Parathyroid adenoma (tissue), 2 donors: Measurements from ENCODE around the gene CEP57L1.

Experiments
- H2AFZ ChIP-seq: fragments of 300-600 bp; sonication (generic); one replicate; pipeline ENCODE4 v1.7.0; 2017; ENCODE audit warnings: antibody characterized with exemption, mild to moderate bottlenecking
- H3K27ac ChIP-seq: fragments of 300-600 bp; sonication (generic); one replicate; pipeline ENCODE4 v1.7.0; 2017
- H3K27me3 ChIP-seq: fragments of 300-600 bp; sonication (generic); one replicate; pipeline ENCODE4 v1.7.0; 2017; ENCODE audit warnings: low read length; ENCODE audit not compliant: control insufficient read depth, insufficient read depth
- H3K36me3 ChIP-seq: fragments of 300-600 bp; sonication (generic); one replicate; pipeline ENCODE4 v1.7.0; 2017; ENCODE audit warnings: low read length; ENCODE audit not compliant: control insufficient read depth, insufficient read depth
- H3K4me1 ChIP-seq: fragments of 300-600 bp; sonication (generic); one replicate; pipeline ENCODE4 v1.7.0; 2017; ENCODE audit warnings: control low read depth
- H3K4me2 ChIP-seq: fragments of 300-600 bp; sonication (generic); one replicate; pipeline ENCODE4 v1.7.0; 2017; ENCODE audit warnings: low read length
- H3K4me3 ChIP-seq: fragments of 300-600 bp; sonication (generic); one replicate; pipeline ENCODE4 v1.7.0; 2017; ENCODE audit warnings: low read depth, low read length
- H3K79me2 ChIP-seq: fragments of 300-600 bp; sonication (generic); one replicate; pipeline ENCODE4 v1.7.0; 2017; ENCODE audit warnings: control low read depth
- H3K9ac ChIP-seq: fragments of 300-600 bp; sonication (generic); one replicate; pipeline ENCODE4 v1.7.0; 2017; ENCODE audit warnings: mild to moderate bottlenecking
- H3K9me3 ChIP-seq: fragments of 300-600 bp; sonication (generic); one replicate; pipeline ENCODE4 v1.7.0; 2017; ENCODE audit warnings: low read length; ENCODE audit not compliant: control insufficient read depth
- TF ChIP-seq, protein P1 (sequence below): fragments of 300-600 bp; sonication (generic); IDR thresholded peaks from one replicate; pipeline ENCODE4 v1.7.0; 2017; ENCODE audit warnings: antibody characterized with exemption, mild to moderate bottlenecking
- donor health status: primary hyperparathyroidism.

Gene CEP57L1

DNA sequence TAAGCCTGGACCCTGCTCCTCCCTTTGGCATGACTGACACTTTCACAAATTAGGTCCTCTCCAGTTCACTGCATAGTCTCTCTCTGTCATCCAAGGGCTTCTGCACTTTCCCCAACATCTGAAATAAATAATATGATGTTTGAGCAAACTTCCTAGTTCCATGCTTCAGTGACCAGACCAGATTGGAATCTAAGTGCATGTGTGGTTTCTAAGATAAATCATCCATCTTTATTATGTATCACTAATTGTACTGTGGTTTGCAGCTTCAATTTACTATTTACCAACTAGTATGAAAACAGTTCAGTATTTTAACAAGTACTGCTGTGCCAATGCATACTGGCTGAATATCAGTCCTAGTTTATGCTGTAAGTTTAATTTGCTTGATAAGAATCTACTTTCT lies 19.4 kb upstream of the CEP57L1 start:
- Histone ChIP-seq H3K27ac (no peak overlapping the region), H3K9ac (no peak overlapping the region), H3K27me3 (no peaks in the 10 kb centered on the region), H3K9me3 (no peaks in the 10 kb centered on the region), H3K4me1 (peaks cover 26% of the 10 kb centered on the region), H2AFZ (no peak overlapping the region), H3K4me3 (no peak overlapping the region), H3K79me2 (peaks cover 12% of the 10 kb centered on the region), H3K36me3 (no peaks in the 10 kb centered on the region), H3K4me2 (no peak overlapping the region)
- TF ChIP-seq, protein P1, sequence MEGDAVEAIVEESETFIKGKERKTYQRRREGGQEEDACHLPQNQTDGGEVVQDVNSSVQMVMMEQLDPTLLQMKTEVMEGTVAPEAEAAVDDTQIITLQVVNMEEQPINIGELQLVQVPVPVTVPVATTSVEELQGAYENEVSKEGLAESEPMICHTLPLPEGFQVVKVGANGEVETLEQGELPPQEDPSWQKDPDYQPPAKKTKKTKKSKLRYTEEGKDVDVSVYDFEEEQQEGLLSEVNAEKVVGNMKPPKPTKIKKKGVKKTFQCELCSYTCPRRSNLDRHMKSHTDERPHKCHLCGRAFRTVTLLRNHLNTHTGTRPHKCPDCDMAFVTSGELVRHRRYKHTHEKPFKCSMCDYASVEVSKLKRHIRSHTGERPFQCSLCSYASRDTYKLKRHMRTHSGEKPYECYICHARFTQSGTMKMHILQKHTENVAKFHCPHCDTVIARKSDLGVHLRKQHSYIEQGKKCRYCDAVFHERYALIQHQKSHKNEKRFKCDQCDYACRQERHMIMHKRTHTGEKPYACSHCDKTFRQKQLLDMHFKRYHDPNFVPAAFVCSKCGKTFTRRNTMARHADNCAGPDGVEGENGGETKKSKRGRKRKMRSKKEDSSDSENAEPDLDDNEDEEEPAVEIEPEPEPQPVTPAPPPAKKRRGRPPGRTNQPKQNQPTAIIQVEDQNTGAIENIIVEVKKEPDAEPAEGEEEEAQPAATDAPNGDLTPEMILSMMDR: no peak

DNA sequence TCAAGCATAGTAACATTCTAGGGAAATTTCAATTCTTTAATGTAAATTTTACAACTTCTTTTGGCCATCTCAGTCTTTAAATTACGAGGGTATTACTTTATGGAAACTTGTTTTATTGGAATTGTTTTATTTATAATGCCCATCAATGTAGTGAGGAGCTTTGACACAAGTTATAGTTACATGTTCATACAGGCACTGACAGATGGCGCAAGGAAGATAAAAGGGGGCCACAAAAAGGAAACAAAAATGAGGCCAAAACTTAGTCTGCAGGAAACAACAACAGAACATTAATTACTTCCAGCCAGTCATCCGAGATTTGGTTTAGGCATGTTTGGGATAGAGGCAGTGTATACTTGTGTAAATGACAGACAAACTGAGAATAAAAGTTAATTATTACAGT lies 18.9 kb upstream of the CEP57L1 start:
- TF ChIP-seq, protein P1: no peak
- Histone ChIP-seq H3K9me3 (no peaks in the 10 kb centered on the region), H2AFZ (no peak overlapping the region), H3K27me3 (no peaks in the 10 kb centered on the region), H3K27ac (no peak overlapping the region), H3K4me1 (peaks cover 21% of the 10 kb centered on the region), H3K79me2 (peaks cover 11% of the 10 kb centered on the region), H3K36me3 (no peaks in the 10 kb centered on the region), H3K4me2 (no peak overlapping the region), H3K4me3 (no peak overlapping the region), H3K9ac (no peak overlapping the region)

DNA sequence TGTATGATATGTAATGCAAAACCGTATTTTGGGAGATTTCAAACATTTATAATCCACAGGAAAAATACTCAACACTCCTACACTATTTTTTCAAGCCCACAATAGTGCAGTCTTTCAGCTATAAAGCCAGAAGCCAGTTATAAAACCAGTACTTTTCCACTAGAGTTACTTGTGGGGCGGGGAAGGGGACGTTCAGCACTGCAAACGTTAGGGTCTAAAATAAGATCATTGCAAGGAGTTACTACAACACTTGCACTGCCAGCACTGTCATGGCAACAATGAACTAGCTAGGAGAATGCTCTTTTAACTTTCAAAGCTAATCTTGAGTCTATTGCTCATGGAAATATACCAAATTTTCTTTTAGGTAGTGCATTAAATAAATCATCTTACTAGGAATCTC lies 15.3 kb upstream of the CEP57L1 start:
- H3K4me2 ChIP-seq: no peak overlapping the region
- no peaks in the 10 kb centered on the region for H3K36me3 ChIP-seq
- no peak overlapping the region for H3K4me3 ChIP-seq
- H2AFZ ChIP-seq: no peak overlapping the region
- TF ChIP-seq, protein P1: no peak
- no peaks in the 10 kb centered on the region for H3K9me3 ChIP-seq
- no peak overlapping the region for H3K9ac ChIP-seq
- peaks cover 5% of the 10 kb centered on the region for H3K79me2 ChIP-seq
- H3K4me1 ChIP-seq: peaks cover 15% of the 10 kb centered on the region
- H3K27me3 ChIP-seq: no peaks in the 10 kb centered on the region
- peak overlapping the region; percentile 53 for H3K27ac ChIP-seq

DNA sequence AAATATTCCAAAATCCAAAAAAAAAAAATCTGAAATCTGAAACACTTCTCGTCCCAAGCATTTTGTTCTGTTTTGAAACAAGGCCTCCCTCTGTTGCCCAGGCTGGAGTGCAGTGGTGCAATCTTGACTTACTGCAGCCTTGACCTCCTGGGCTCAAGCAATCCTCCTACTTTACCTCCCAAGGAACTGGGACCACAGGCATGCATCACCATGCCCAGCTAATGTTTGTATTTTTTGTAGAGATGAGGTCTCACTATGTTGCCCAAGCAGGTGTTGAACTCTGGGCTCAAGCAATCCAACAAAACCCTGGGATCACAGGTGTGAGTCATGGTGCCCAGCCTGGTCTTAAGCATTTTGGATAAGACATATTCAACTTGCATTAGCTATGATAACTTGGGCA lies 14.3 kb upstream of the CEP57L1 start:
- H3K79me2 ChIP-seq: peaks cover 7% of the 10 kb centered on the region
- H3K27ac ChIP-seq: no peak overlapping the region
- H2AFZ ChIP-seq: no peak overlapping the region
- no peak overlapping the region for H3K4me2 ChIP-seq
- TF ChIP-seq, protein P1: no peak
- no peak overlapping the region for H3K9ac ChIP-seq
- peaks cover 12% of the 10 kb centered on the region for H3K4me1 ChIP-seq
- no peaks in the 10 kb centered on the region for H3K27me3 ChIP-seq
- H3K36me3 ChIP-seq: no peaks in the 10 kb centered on the region
- no peak overlapping the region for H3K4me3 ChIP-seq
- no peaks in the 10 kb centered on the region for H3K9me3 ChIP-seq

DNA sequence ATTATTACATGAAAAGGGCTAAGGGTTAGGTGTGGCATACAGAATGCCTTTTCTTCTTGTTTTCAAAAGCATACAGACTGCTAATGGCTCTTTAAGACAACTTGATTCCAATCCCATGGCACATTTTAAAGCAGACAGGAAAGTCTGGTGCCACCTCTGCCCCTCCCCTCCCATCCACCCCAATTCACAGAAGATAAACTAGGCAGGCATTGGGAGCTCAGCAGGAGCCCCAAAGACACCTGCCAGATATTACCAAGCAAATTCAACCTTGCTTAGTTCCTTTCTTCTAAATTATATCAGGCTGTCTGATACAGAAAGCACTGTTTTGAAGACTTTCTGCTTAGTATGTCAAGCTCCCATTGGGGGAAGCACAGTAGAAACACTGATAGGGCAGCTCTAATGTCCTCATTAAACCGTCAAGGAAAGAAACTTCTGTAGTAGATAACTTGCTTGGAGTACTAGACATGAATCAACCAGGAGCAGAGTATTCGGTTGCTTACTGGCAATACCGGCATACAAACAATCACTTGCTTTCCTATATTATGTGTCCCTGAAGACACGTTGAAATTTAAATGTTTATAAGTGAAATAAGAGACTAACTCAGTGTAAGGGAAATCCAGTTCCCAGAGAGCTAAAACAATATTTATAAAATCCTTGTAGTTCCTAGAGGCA lies 13.7 kb upstream of the CEP57L1 start:
- Histone ChIP-seq H2AFZ (no peak overlapping the region), H3K4me3 (no peak overlapping the region), H3K36me3 (no peaks in the 10 kb centered on the region), H3K79me2 (peaks cover 11% of the 10 kb centered on the region), H3K27ac (peak overlapping the region; percentile 13), H3K9me3 (no peaks in the 10 kb centered on the region), H3K9ac (no peak overlapping the region), H3K27me3 (no peaks in the 10 kb centered on the region), H3K4me2 (no peak overlapping the region), H3K4me1 (peaks cover 9% of the 10 kb centered on the region)
- TF ChIP-seq, protein P1: no peak
